Endothelial cell of umbilical vein (primary cell): Measurements from ENCODE around the gene VAV3. TPM values are rescaled to one million over a fixed set of nuclear protein-coding genes. Genes with fewer than 3 reads are reported as not detected.
"Not testable (repeated sequence)": the region's sequence is repeated elsewhere in the genome, so short reads cannot be mapped to it uniquely, and the experiment has no call there.

Experiments used
- BruUV-seq: library from RNA; stranded (reverse); fragments of 400-500 nt; replicated peaks from 2 replicates; lab custom pipeline; 2021; lab: Mats Ljungman, UMichigan
- CTCF ChIA-PET: fragments of 300-600, 350-600 bp; sonication (Branson Sonifier 250); formaldehyde crosslinking; loops from one replicate; lab custom pipeline; 2021; ENCODE audit warnings: antibody characterized with exemption, inconsistent platforms; lab: Charles Lee
- POLR2A ChIA-PET: fragments of 300-600, 350-600 bp; sonication (Branson Sonifier 250); formaldehyde crosslinking; loops from one replicate; lab custom pipeline; 2021; ENCODE audit warnings: antibody characterized with exemption, inconsistent platforms; lab: Charles Lee
- DNase-seq: peaks from one replicate; pipeline ENCODE4 v3.0.0-alpha.2; 2011; ENCODE audit warnings: low read depth, low spot score
- FAIRE-seq: peaks from 2 replicates; lab custom pipeline; 2011; peaks lifted over from hg19 to GRCh38; lab: Jason Lieb, UNC
- H2AFZ ChIP-seq: 2 replicates; pipeline ENCODE4 v1.6.0; 2012; ENCODE audit warnings: low read depth, low read length, control low read depth, inconsistent platforms
- H3K27ac ChIP-seq: 2 replicates; pipeline ENCODE4 v1.5.1; 2011; ENCODE audit warnings: low read depth, mild to moderate bottlenecking, control low read depth, low read length, moderate library complexity; ENCODE audit not compliant: insufficient read depth
- H3K27me3 ChIP-seq, 2 experiments: 2 replicates each; pipeline versions ENCODE4 v1.6.0 to v1.6.1; 2011; ENCODE audit warnings: low read length in 2 of 2, mixed read lengths in 1 of 2; ENCODE audit not compliant: control insufficient read depth in 2 of 2, insufficient read depth in 2 of 2
- H3K36me3 ChIP-seq, 2 experiments: 2 replicates in 1 of 2; 3 replicates in 1 of 2; pipeline ENCODE4 v1.5.1; 2011; ENCODE audit warnings: low read length in 2 of 2, mild to moderate bottlenecking in 1 of 2, moderate library complexity in 1 of 2; ENCODE audit not compliant: control insufficient read depth in 2 of 2, insufficient read depth in 2 of 2; ENCODE audit errors: extremely low read depth in 1 of 2
- H3K4me1 ChIP-seq: 3 replicates; pipeline ENCODE4 v1.5.1; 2011; ENCODE audit warnings: mild to moderate bottlenecking, low read length; ENCODE audit not compliant: control insufficient read depth, insufficient read depth; ENCODE audit errors: extremely low read depth
- H3K4me2 ChIP-seq: 2 replicates; pipeline ENCODE4 v1.6.1; 2011; ENCODE audit warnings: low read length, control low read depth, mixed read lengths; ENCODE audit not compliant: insufficient read depth
- H3K4me3 ChIP-seq, 3 experiments: fragments of 200-600 bp in 1 of 3; sonication (generic), shearing (Covaris generic) in 1 of 3; replicated peaks in 1 of 3; 2 replicates each; pipeline ENCODE4 v1.5.1; 2011 to 2016; ENCODE audit warnings: control low read depth in 3 of 3, low read length in 3 of 3, mild to moderate bottlenecking in 2 of 3, inconsistent platforms in 1 of 3, low read depth in 1 of 3, moderate library complexity in 1 of 3; ENCODE audit not compliant: insufficient read depth in 1 of 3
- H3K79me2 ChIP-seq: 2 replicates; pipeline ENCODE4 v1.6.0; 2012; ENCODE audit warnings: low read length, inconsistent platforms; ENCODE audit not compliant: control insufficient read depth, insufficient read depth
- H3K9ac ChIP-seq: replicated peaks from 2 replicates; pipeline ENCODE3; 2011; ENCODE audit warnings: low read length, control low read depth; ENCODE audit not compliant: insufficient read depth; ENCODE audit errors: extremely low read depth
- H3K9me1 ChIP-seq: replicated peaks from 3 replicates; pipeline ENCODE4 v1.6.0; 2011; ENCODE audit warnings: mild to moderate bottlenecking, low read length; ENCODE audit not compliant: control insufficient read depth, insufficient read depth; ENCODE audit errors: extremely low read depth
- H3K9me3 ChIP-seq: replicated peaks from 2 replicates; pipeline ENCODE4 v1.5.1; 2012; ENCODE audit warnings: low read length, inconsistent platforms; ENCODE audit not compliant: control insufficient read depth, insufficient read depth
- H4K20me1 ChIP-seq: replicated peaks from 2 replicates; pipeline ENCODE3; 2011; ENCODE audit warnings: mild to moderate bottlenecking, low read length; ENCODE audit not compliant: control insufficient read depth, insufficient read depth; ENCODE audit errors: extremely low read depth
- EZH2 ChIP-seq: IDR thresholded peaks from 2 replicates; pipeline ENCODE4 v1.6.1; 2012; ENCODE audit warnings: borderline replicate concordance, low read depth, mild to moderate bottlenecking, moderate library complexity, low read length, inconsistent platforms; ENCODE audit not compliant: severe bottlenecking
- FOS ChIP-seq: IDR thresholded peaks from 2 replicates; pipeline ENCODE4 v1.6.1; 2011; ENCODE audit warnings: mild to moderate bottlenecking, low read length, moderate library complexity, borderline replicate concordance; ENCODE audit not compliant: insufficient read depth
- GATA2 ChIP-seq: IDR thresholded peaks from 2 replicates; pipeline ENCODE4 v1.7.0; 2011; ENCODE audit warnings: low read depth, mild to moderate bottlenecking, moderate library complexity, mixed read lengths, low read length; ENCODE audit not compliant: insufficient read length, insufficient read depth
- JUN ChIP-seq: IDR thresholded peaks from 2 replicates; pipeline ENCODE4 v1.6.1; 2011; ENCODE audit warnings: borderline replicate concordance, low read depth; ENCODE audit not compliant: insufficient read length, insufficient read depth
- MYC ChIP-seq: IDR thresholded peaks from one replicate; pipeline ENCODE4 v1.6.1; 2011; ENCODE audit warnings: mild to moderate bottlenecking, low read depth, low read length
- POLR2A ChIP-seq: IDR thresholded peaks from 2 replicates; pipeline ENCODE4 v1.6.1; 2012; ENCODE audit warnings: low read depth, mild to moderate bottlenecking, control low read depth, low read length
- POLR2AphosphoS5 ChIP-seq: IDR thresholded peaks from 2 replicates; pipeline ENCODE4 v1.6.1; 2012; ENCODE audit warnings: low read depth, mild to moderate bottlenecking, control low read depth, low read length, moderate library complexity; ENCODE audit not compliant: insufficient read depth
- dilution Hi-C: fragments of 300-500 bp; cut with MboI; formaldehyde crosslinking; loops from one replicate; pipeline ENCODE4 v1.15.0; 2019; ENCODE audit warnings: low sequenced_read_pairs; ENCODE audit not compliant: extremely low pct_ligation_motif_present
- intact Hi-C: fragments of 100-400 bp; cut with micrococcal nuclease; formaldehyde crosslinking; loops from one replicate; pipeline ENCODE4 v1.10.0; 2022
- polyA plus RNA-seq, 4 experiments: library from polyadenylated mRNA; depleted of rRNA in 3 of 4; stranded (reverse) in 3 of 4; unstranded in 1 of 4; fragments of >200 nt; gene quantifications; 2 replicates each; pipeline versions ENCODE4 v1.2.1 to v1.2.3, GENCODE V29; 2011 to 2012; ENCODE audit warnings: missing spikeins in 1 of 4
- total RNA-seq: library from RNA; stranded (reverse); gene quantifications from 2 replicates; pipeline ENCODE4 v1.2.3, GENCODE V29; 2021
- TF ChIP-seq, protein P1 (sequence below): IDR thresholded peaks from 2 replicates; pipeline ENCODE4 v1.6.1; 2011; ENCODE audit not compliant: insufficient read depth, insufficient read length
- TF ChIP-seq, protein P2 (sequence below), 2 donors: IDR thresholded peaks; 1 replicate in 1 of 2; 2 replicates in 1 of 2; pipeline ENCODE4 v1.5.1; 2011; ENCODE audit warnings: low read length in 2 of 2, mild to moderate bottlenecking in 2 of 2, moderate library complexity in 2 of 2, control low read depth in 1 of 2, inconsistent platforms in 1 of 2, low read depth in 1 of 2; ENCODE audit not compliant: insufficient read depth in 1 of 2; ENCODE audit errors: extremely low read depth in 1 of 2

Gene VAV3
- total and polyA plus RNA-seq, 2 donors (not counting 3 experiments of a cell fraction or from before 2014, with no cell fraction given): 0.18 to 1.5 TPM

DNA sequence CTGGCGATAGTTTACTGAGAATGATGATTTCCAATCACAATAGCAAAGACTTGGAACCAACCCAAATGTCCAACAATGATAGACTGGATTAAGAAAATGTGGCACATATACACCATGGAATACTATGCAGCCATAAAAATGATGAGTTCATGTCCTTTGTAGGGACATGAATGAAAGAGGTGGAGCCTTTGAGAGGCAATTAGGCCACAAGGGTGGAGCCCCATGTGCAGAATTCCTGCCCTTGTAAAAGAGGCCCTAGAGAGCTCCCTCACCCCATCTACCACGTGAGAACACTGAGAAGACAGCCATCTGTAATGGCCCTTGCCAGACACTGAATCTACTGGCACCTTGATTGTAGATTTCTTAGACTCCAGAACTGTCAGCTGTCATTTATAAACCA lies 314.2 kb downstream of the VAV3 start:
- H3K4me1 ChIP-seq, BruUV-seq, H4K20me1 ChIP-seq, H2AFZ ChIP-seq, POLR2A ChIA-PET, CTCF ChIA-PET, intact Hi-C loops, dilution Hi-C loops, H3K27me3 ChIP-seq, H3K9me1 ChIP-seq, DNase-seq, H3K9ac ChIP-seq, H3K4me3 ChIP-seq, H3K27ac ChIP-seq, H3K4me2 ChIP-seq, H3K79me2 ChIP-seq, H3K9me3 ChIP-seq, FAIRE-seq, H3K36me3 ChIP-seq: not testable (repeated sequence)

DNA sequence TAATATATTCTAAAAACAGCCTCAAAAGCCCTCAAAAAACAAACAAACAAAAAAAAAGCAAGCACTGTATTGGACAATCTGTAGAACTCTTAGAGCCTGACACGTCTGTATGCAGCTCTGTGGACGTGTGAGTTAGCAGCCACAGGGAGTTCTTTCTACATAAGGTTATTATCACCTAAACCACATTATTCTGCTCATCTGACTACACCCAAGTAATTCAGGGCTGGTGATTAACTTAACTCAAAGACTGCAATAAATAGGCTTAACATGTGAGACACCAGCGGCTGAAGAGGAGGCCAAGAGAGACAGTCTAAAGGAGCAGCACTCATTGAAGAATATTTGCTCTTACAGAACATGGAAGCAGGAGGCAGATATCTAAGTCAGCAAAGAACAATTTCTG lies 316.0 kb downstream of the VAV3 start:
- FAIRE-seq: no peak
- POLR2A ChIA-PET: no interaction called here
- CTCF ChIA-PET: no interaction called here
- Histone ChIP-seq H3K4me1 (no peaks in the 10 kb centered on the region), H2AFZ (no peak overlapping the region), H3K79me2 (no peaks in the 10 kb centered on the region), H3K4me2 (no peak overlapping the region), H3K27ac (no peak overlapping the region), H3K9me3 (no peaks in the 10 kb centered on the region), H3K27me3 (no peaks in the 10 kb centered on the region), H3K4me3 (no peak overlapping the region), H3K9ac (no peak overlapping the region), H3K9me1 (no peaks in the 10 kb centered on the region), H3K36me3 (no peaks in the 10 kb centered on the region), H4K20me1 (no peaks in the 10 kb centered on the region)
- intact Hi-C loops: no loop called here
- TF ChIP-seq, protein P1, sequence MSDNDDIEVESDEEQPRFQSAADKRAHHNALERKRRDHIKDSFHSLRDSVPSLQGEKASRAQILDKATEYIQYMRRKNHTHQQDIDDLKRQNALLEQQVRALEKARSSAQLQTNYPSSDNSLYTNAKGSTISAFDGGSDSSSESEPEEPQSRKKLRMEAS: no peak
- no peak for TF ChIP-seq GATA2
- TF ChIP-seq, protein P2, sequence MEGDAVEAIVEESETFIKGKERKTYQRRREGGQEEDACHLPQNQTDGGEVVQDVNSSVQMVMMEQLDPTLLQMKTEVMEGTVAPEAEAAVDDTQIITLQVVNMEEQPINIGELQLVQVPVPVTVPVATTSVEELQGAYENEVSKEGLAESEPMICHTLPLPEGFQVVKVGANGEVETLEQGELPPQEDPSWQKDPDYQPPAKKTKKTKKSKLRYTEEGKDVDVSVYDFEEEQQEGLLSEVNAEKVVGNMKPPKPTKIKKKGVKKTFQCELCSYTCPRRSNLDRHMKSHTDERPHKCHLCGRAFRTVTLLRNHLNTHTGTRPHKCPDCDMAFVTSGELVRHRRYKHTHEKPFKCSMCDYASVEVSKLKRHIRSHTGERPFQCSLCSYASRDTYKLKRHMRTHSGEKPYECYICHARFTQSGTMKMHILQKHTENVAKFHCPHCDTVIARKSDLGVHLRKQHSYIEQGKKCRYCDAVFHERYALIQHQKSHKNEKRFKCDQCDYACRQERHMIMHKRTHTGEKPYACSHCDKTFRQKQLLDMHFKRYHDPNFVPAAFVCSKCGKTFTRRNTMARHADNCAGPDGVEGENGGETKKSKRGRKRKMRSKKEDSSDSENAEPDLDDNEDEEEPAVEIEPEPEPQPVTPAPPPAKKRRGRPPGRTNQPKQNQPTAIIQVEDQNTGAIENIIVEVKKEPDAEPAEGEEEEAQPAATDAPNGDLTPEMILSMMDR (IDR thresholded peaks at IDR 0.05; ENCODE audit: extremely low read depth in 1 of 2, insufficient read depth in 1 of 2, low read depth in 1 of 2, low read length in 2 of 2): no peak
- no peak for TF ChIP-seq EZH2
- no peak for TF ChIP-seq MYC
- TF ChIP-seq POLR2AphosphoS5: no peak
- no peak for TF ChIP-seq POLR2A
- TF ChIP-seq JUN: no peak
- TF ChIP-seq FOS: no peak
- dilution Hi-C loops: no loop called here
- no TSS peak for BruUV-seq
- no peak for DNase-seq
